ENCODE measurements around the gene METAP1. TPM values are rescaled to one million over a fixed set of nuclear protein-coding genes. Genes with fewer than 3 reads are reported as not detected.

METAP1 gene
- total and polyA plus RNA-seq, 10 donors, result 22.0 to 34.7 (median 29.8) TPM

GRCh38 chr4:99033956-99034355 is 38.4 kb downstream of the METAP1 start:
- Histone ChIP-seq H3K4me3 (no peak overlapping the region), H3K9me3 (peaks cover 3 to 21% (median 17%) of the 10 kb centered on the region in 8 donors), H3K27ac (no peak overlapping the region), H3K4me1 (peaks cover 0 to 17% (median 12%) of the 10 kb centered on the region in 6 donors), H3K36me3 (peaks cover 0 to 56% (median 2%) of the 10 kb centered on the region in 6 donors), H3K27me3 (replicated peaks in 1 of 7) (no peaks in the 10 kb centered on the region)
- intact Hi-C loops (cut with DNase I; ENCODE audit: low total_unique reads), result no loop called here
- TF ChIP-seq, protein P1, sequence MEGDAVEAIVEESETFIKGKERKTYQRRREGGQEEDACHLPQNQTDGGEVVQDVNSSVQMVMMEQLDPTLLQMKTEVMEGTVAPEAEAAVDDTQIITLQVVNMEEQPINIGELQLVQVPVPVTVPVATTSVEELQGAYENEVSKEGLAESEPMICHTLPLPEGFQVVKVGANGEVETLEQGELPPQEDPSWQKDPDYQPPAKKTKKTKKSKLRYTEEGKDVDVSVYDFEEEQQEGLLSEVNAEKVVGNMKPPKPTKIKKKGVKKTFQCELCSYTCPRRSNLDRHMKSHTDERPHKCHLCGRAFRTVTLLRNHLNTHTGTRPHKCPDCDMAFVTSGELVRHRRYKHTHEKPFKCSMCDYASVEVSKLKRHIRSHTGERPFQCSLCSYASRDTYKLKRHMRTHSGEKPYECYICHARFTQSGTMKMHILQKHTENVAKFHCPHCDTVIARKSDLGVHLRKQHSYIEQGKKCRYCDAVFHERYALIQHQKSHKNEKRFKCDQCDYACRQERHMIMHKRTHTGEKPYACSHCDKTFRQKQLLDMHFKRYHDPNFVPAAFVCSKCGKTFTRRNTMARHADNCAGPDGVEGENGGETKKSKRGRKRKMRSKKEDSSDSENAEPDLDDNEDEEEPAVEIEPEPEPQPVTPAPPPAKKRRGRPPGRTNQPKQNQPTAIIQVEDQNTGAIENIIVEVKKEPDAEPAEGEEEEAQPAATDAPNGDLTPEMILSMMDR (IDR thresholded peaks at IDR 0.05 in 8 of 11, conservative IDR thresholded peaks at IDR 0.05 in 3 of 11), result no peak
- TF ChIP-seq POLR2AphosphoS5 (IDR thresholded peaks at IDR 0.05), result no peak
- no peak for TF ChIP-seq POLR2A (IDR thresholded peaks at IDR 0.05)
- 91 to 98% (median 96%) methylated on average over 4 of the region's 4 CpGs for WGBS, 5 donors
- no peak for DNase-seq

DNA sequence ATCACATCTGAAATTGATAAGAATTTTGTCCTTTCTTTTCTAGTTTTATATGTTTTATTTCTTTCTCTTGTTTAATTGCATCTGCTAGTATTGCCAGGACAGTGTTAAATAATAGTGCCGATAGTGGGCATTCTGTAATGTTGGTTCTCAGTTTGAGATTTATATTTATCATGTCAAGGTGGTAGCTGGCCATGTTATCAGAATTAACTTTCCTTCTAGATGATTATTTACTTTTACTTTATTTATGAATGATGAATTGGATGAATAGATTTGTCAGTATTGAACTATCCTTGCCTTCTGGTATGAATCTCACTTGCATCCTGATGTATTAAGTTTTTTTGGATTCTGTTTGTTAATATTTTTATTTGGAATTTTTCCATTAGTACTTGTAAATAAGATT is 42.7 kb downstream of the METAP1 start:
- peaks cover 0 to 8% (median 4%) of the 10 kb centered on the region in 6 donors for H3K4me1 ChIP-seq
- H3K36me3 ChIP-seq, result peaks cover 0 to 73% (median 4%) of the 10 kb centered on the region in 6 donors
- H3K27ac ChIP-seq, result no peak overlapping the region
- 94 to 100% (median 100%) methylated on average over 1 of the region's 1 CpG for WGBS, 5 donors
- no peak overlapping the region for H3K4me3 ChIP-seq
- no peaks in the 10 kb centered on the region for H3K27me3 ChIP-seq (replicated peaks in 1 of 7)
- TF ChIP-seq POLR2AphosphoS5 (IDR thresholded peaks at IDR 0.05) (no peak), POLR2A (IDR thresholded peaks at IDR 0.05) (no peak)
- TF ChIP-seq, protein P1 (IDR thresholded peaks at IDR 0.05 in 8 of 11, conservative IDR thresholded peaks at IDR 0.05 in 3 of 11), result no peak
- no peak for DNase-seq
- intact Hi-C loops (cut with DNase I; ENCODE audit: low total_unique reads), result no loop called here
- peaks cover 3 to 23% (median 19%) of the 10 kb centered on the region in 8 donors for H3K9me3 ChIP-seq

DNA sequence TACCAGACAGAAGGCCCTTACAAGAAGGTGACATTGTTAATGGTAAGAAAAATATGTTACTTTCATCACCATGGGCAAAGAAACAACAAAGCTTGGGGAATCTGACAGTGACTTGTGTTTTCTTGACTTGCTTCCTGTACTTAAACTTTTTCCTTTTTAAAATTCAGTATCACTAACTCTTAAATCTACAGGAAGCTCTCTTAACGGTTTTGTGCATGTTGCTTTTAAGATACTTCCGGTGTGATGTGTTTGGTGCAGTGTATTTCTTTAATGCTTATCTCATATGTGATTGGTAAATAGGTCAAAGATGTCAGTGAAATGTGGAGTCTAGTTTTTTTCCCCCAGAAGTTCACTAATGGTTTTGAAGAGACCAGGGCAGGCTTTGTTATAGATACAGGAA is 47.8 kb downstream of the METAP1 start:
- DNase-seq, result no peak
- peaks cover 1 to 11% (median 7%) of the 10 kb centered on the region in 8 donors for H3K9me3 ChIP-seq
- TF ChIP-seq POLR2A (IDR thresholded peaks at IDR 0.05) (no peak), POLR2AphosphoS5 (IDR thresholded peaks at IDR 0.05) (no peak)
- TF ChIP-seq, protein P1 (IDR thresholded peaks at IDR 0.05 in 8 of 11, conservative IDR thresholded peaks at IDR 0.05 in 3 of 11), result no peak
- H3K4me1 ChIP-seq, result peaks cover 0 to 20% (median 11%) of the 10 kb centered on the region in 6 donors
- no peak overlapping the region for H3K4me3 ChIP-seq
- WGBS, 5 donors, result 7 to 25% (median 16%) methylated on average over 2 of the region's 2 CpGs
- intact Hi-C loops (cut with DNase I; ENCODE audit: low total_unique reads), result no loop called here
- peaks cover 0 to 56% (median 13%) of the 10 kb centered on the region in 6 donors for H3K36me3 ChIP-seq
- H3K27me3 ChIP-seq (replicated peaks in 1 of 7), result no peaks in the 10 kb centered on the region
- H3K27ac ChIP-seq, result peak overlapping the region in 7 of 8 donors; percentile 18 to 81 (median 63)

GRCh38 chr4:99047710-99048109 is 52.2 kb downstream of the METAP1 start:
- WGBS, 5 donors, result 81 to 93% (median 83%) methylated on average over 2 of the region's 2 CpGs
- Histone ChIP-seq H3K36me3 (peaks cover 0 to 66% (median 30%) of the 10 kb centered on the region in 6 donors), H3K4me1 (peaks cover 0 to 17% (median 11%) of the 10 kb centered on the region in 6 donors), H3K4me3 (no peak overlapping the region), H3K27ac (no peak overlapping the region), H3K27me3 (replicated peaks in 1 of 7) (no peaks in the 10 kb centered on the region), H3K9me3 (no peaks in the 10 kb centered on the region)
- TF ChIP-seq POLR2A (IDR thresholded peaks at IDR 0.05), result no peak
- TF ChIP-seq POLR2AphosphoS5 (IDR thresholded peaks at IDR 0.05), result no peak
- TF ChIP-seq, protein P1 (IDR thresholded peaks at IDR 0.05 in 8 of 11, conservative IDR thresholded peaks at IDR 0.05 in 3 of 11), result no peak
- no peak for DNase-seq
- intact Hi-C loops (cut with DNase I; ENCODE audit: low total_unique reads), result no loop called here

Data from spleen (tissue), 11 donors.